GM23248 (cell line): ENCODE measurements around the gene TMEM108.

Source experiments
- EZH2 ChIP-seq: fragments of 200-600 bp; sonication (generic); IDR thresholded peaks from 2 replicates; pipeline ENCODE4 v1.6.1; 2018; ENCODE audit warnings: antibody characterized with exemption, mild to moderate bottlenecking; ENCODE audit not compliant: insufficient read depth, poor library complexity, severe bottlenecking
- EZH2phosphoT487 ChIP-seq: fragments of 200-600 bp; sonication (generic); IDR thresholded peaks from 2 replicates; pipeline ENCODE4 v1.6.1; 2018; ENCODE audit warnings: antibody characterized with exemption, moderate library complexity, mild to moderate bottlenecking, low read depth; ENCODE audit not compliant: insufficient read depth

DNA sequence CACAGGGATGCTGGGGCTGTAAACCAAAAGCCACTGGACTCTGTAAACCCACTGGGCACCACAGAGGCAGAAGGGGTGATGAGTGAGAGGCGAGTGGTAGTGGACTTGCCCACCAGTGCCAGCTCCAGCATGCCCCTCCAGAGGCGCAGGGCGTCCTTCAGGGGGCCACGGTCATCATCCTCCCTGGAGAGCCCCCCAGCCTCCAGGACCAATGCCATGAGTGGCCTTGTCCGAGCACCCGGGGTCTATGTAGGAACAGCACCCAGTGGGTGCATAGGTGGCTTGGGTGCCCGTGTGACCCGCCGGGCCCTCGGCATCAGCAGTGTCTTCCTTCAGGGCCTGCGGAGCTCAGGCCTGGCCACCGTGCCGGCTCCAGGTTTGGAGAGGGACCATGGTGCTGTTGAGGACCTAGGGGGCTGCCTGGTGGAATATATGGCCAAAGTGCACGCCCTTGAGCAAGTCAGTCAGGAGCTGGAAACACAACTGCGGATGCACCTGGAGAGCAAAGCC lies 361.9 kb downstream of the TMEM108 start, which contains the start of gene BFSP2:
- TF ChIP-seq EZH2, result no peak
- TF ChIP-seq EZH2phosphoT487, result no peak
